Measurements from ENCODE around the gene OSGIN1.
"Not testable (repeated sequence)": the region's sequence is repeated elsewhere in the genome, so short reads cannot be mapped to it uniquely, and the experiment has no call there.

Gene OSGIN1

GRCh38 chr16:83926726-83927397 lies 26.2 kb upstream of the OSGIN1 start:
- DNase-seq, result peak; percentile 70

GRCh38 chr16:83928341-83929055 lies 24.5 kb upstream of the OSGIN1 start:
- DNase-seq, result no peak

GRCh38 chr16:83929811-83930555 lies 23.1 kb upstream of the OSGIN1 start:
- no peak for DNase-seq

- no peak for DNase-seq
Observed at GRCh38 chr16:83930730-83931500, 22.1 kb upstream of the OSGIN1 start.

DNA sequence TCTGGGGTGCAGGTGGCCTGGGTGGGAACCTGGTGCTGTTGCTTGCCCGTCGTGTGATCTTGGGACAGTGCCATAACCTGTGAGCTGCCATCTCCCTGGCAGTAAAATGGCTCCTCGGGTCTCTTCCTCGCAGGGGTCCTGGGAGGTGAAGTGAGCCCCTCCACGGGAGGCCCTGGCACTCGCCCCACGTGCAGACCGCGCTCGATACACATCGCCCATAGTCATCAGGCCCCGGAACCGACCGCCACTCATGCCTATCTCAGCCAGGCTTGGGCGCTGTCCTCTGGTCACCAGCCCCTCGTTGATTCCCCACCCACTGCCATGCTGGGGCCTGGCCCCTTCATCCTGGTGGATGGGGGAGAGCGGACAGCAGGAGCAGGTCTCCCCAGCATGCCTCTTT lies 21.5 kb upstream of the OSGIN1 start:
- no peak for DNase-seq

GRCh38 chr16:83932304-83932703 lies 20.7 kb upstream of the OSGIN1 start:
- DNase-seq, result no peak

DNA sequence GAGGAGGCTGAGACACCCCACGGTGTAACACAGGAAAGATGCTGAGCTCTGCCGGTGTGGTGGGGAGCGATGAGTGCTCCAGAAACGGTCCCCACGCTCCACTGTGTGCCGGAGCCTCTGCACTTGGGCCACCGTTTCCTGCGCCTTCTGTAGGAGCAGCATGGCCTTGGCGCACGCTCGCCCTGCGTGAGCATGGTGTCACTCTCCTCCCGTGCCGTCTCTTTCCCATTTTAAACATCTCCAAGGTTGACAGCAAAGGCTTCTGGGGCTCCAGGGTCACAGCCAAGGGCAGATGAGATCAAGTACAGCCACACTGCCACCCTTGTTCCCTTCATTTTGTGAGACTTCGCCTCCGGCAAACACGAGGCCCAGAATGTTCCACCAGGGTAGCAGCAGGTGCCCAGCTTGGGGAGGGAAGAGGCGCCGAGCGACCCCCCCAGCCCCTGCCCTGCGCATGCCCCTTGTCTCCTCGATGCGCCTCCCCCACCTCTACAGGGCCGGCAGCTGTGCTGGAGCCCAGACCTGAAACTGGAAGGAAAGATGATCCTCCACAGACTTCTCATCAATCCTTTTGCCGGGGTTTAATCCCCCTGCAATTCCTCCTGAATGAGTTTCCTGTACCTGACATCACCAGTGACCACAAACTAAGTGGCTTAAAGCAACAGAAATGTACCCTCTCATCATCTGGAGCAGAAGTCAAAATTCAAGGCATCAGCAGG lies 19.9 kb upstream of the OSGIN1 start:
- DNase-seq, result no peak

DNA sequence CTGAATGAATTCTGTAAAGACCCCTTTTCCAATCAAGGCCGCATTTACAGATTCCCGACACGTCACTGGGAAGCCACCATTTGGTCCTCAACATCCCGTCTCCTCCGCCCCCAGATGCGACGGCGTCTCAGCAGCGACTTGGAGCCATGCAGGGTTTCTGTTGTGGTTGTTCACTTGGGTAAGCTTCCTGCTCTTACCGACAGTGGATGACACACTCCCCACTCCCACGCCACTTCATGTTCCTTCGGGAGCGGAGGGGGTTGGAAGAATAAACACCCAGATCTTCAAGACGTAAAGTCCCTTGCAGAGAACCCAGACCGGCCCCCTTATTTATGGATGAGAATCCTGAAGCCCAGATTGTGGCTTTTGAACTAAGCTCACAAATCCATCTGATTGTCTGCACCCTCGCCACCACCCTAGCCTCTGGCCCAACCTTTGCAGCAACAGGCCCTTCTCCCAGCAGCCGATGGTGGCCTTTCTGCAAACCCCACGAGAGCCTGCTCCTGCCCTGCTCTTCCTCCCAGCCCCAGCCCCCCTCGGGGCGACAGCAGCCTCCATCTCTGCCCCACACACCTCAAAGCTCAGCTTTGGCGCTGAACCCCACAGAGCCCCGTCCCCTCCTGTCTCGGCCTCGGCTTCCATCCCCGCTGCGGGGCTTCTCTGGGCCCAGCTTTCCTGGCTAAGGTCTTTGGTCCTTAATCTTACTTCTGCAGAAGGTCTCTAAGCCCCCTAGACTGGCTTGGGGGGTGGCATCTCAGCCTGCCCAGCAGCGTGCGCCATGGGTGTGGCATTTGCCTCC lies 19.0 kb upstream of the OSGIN1 start:
- DNase-seq, result no peak

- DNase-seq, result no peak
Observed at GRCh38 chr16:83934684-83934977, 18.4 kb upstream of the OSGIN1 start.

GRCh38 chr16:83935005-83935857 lies 17.8 kb upstream of the OSGIN1 start:
- no peak for DNase-seq

GRCh38 chr16:83935858-83936255 lies 17.2 kb upstream of the OSGIN1 start:
- no peak for DNase-seq

- DNase-seq, result no peak
Observed at GRCh38 chr16:83936581-83937165, 16.4 kb upstream of the OSGIN1 start.

GRCh38 chr16:83937267-83937666 lies 15.8 kb upstream of the OSGIN1 start:
- no peak for DNase-seq

GRCh38 chr16:83937922-83938885 lies 14.8 kb upstream of the OSGIN1 start:
- no peak for DNase-seq

DNA sequence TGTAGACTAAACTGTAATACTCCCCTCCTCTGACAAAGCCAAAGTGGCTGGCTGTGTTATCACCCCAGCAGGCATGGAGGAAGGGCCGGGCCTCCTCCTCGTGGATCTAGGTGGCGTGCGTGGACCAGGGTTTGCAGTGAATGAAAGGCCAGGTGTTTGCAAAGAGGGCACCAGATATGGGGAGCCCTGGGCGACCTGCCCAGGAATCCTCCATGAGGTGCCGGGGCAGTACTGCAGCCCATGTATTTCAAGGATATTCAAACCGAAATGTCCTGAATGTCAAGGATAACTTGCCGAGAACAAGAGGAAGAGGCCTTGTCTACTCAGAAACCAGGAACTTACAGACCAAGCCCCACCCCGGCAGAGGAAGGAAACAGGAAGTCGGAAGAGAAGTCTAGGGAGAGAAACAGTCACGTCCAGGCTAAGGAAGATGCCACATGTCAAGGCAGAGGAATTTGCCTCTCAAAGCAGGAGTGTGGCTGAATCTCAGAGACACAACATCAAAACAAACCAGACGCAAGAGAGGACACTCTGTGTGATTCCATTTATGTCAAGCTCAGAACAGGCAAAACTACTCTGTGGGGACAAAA lies 13.7 kb upstream of the OSGIN1 start:
- no peak for DNase-seq

DNA sequence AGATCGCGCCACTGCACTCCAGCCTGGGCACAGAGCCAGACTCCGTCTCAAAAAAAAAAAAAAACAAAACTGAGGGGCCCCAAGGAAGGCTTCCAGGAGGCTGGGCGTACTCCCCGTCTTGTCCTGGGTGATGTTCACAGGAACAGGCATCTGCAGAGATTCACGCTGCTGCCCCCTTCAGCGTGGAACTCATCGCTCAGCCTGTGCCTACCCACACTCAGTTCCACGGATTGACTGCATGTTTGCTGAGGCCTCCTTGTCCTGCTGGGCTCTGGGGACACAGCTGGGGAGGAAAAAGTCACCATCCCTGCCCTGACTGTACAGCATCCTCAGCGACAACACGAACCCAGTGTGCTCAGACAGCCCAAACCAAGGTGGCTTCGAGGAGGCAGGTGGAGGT lies 12.9 kb upstream of the OSGIN1 start:
- no peak for DNase-seq

DNA sequence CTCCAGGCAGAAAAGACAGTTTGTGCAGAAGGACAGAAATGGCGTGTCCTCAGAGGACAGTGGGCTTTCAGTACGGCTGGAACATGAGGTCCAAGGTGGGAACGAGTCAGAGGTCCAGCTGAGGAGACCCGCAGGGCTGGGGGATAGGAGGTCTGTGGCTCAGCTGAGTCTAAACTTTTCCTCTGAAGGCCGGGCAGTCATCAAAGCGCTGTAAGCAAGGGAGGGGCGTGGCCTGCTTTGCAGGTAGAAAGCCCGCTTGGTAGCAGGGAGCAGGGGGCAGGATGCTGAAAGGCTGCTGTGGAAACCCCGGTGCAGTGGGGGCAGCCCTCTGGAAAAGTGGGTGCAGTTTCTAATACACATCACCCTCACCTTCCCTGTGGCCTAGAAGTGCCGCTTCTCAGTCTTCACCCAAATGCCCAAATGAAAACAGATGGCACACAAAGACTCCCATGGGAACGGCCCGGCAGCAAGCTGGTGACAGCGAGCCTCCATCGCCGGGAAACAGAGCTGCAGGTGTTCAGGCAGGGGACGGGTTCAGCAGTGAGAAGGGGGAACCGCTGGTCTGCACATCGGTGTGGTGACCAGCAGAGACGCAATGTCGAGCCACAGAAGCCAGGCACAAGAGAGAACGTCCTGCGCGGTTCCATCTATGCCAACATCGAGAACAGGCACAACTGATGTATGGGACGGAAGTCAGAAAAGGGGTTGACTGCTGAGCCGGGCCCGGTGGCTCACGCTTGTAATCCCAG lies 12.2 kb upstream of the OSGIN1 start:
- no peak for DNase-seq

- DNase-seq, result not testable (repeated sequence)
Observed at GRCh38 chr16:83941546-83941945, 11.5 kb upstream of the OSGIN1 start.
